Activated CD4-positive, alpha-beta T cell treated with anti-CD3 and anti-CD28 coated beads for 24 hours (primary cell): ENCODE data around the gene SLC39A11.
"Not testable (repeated sequence)": the region's sequence is repeated elsewhere in the genome, so short reads cannot be mapped to it uniquely, and the experiment has no call there.

Experiments
- DNase-seq, 2 donors: peaks; one replicate each; pipeline ENCODE4 v3.0.0-alpha.2; 2020; ENCODE audit warnings: low read depth in 2 of 2

SLC39A11 gene

GRCh38 chr17:73111386-73111785, 18.9 kb upstream of the SLC39A11 start:
- DNase-seq: no peak

DNA sequence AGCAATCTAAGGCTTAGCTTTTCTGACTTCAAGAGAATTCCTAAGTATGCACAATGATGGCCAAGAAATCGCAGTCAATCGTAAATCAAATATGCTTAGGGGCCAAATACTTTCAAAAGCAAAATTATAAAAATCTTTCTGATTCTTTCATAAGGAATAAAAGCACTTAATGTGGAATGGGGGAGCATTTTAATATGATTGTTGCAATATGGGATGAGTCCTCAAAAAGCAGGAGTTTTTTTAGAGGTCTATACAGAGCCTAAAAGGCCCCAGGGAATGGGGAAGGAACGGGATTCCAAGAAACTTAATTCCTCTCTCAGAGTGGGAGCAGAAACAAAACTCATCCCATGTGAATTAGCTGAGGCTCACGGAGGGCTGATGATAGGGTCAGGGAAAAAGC, 14.7 kb upstream of the SLC39A11 start:
- no peak for DNase-seq

GRCh38 chr17:73105431-73105830, 12.9 kb upstream of the SLC39A11 start:
- DNase-seq: no peak

GRCh38 chr17:73104450-73104849, 12.0 kb upstream of the SLC39A11 start:
- no peak for DNase-seq

DNA sequence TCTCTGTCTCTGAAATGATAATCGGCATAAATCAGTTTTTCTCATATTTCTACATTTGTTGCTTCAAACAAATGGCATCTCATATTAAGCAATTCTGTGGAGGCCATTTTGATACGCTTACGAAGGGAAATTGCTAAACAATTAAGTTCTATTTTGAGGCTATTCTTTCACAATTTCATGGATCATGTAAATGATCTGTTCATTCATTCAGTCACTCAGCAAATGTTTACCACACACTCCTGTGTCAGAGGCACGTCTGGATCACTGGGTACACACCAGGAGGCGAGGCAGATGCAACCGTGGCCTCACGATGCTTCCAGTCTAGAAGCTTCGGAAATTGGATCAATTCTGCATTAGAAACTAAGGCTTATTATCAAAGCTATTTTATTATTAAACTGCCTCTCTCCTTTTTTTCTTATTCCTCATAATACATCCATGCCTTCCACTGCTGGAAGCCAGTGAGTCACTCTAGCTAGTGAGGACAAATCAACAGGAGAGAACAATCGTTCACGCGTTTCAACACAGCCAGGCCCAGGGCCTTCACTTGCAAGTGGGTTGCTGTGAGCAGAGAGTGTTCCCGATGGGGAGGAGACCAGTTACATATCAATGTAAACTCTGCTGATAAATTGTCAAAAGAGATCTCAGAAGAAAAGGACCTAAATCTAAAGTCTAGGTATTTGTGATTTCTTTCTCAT, 11.3 kb upstream of the SLC39A11 start:
- no peak for DNase-seq

- DNase-seq: no peak
Observed at GRCh38 chr17:73101031-73101430, 8.5 kb upstream of the SLC39A11 start.

DNA sequence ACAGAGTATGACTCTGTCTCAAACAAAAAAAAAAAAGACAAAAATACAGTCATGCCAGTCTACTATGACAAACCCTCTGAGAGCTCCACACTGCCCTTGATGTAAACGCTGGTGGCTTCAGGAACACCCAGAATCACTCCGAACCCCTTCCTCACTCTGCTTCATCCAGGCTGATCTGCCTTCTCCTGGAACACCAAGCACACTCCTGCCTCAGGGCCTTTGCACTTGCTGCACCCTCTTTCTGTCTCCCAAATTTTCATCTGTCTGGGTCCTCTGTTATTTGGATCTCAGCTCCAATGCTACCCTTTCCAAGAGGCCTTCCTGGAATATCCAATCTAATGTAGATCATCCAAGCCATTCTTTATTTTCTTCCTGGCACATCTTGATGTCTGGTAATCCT, 7.9 kb upstream of the SLC39A11 start:
- no peak for DNase-seq

GRCh38 chr17:73099511-73099910, 7.0 kb upstream of the SLC39A11 start:
- no peak for DNase-seq

- DNase-seq: no peak
Observed at GRCh38 chr17:73098919-73099318, 6.4 kb upstream of the SLC39A11 start.

GRCh38 chr17:73097973-73098765, 5.7 kb upstream of the SLC39A11 start:
- DNase-seq: not testable (repeated sequence)

DNA sequence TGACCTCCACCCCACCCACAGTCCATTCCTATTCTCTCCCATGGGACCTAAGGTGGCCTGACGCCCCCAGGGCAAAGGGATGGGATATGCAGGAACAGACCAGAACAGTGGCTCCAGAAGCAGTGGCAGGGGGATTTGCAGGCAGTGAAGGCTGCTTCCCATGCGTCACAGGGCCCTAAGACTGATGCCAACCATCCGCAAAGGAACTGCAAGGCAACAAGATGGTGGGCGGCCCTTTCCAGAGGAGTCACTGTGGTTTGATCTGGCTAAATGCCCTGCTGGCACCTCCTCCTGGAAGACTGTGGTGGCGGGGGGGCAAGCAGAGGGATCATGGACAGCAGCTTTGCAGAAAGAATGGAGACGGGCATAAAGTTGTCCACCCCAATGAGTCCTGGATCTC, 4.4 kb upstream of the SLC39A11 start:
- DNase-seq: no peak

DNA sequence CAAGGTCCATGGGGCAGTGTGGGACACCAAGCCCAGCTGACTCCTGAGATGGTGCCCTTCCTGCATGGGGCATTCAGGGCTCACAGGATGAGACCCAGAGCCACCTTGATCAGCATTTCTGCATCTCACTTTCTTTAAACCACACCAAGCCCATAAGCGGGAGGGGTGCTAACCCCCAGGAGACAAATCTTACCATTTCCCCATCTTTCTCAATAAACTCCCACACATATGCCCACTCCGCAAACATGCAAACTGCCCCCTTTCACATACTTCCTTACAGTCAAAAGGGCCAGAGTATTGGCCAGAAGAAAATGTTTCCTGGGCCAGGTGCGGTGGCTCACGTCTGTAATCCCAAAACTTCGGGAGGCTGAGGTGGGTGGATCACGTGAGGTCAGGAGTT, 3.7 kb upstream of the SLC39A11 start:
- no peak for DNase-seq

- no peak for DNase-seq
Observed at GRCh38 chr17:73093286-73093685, 798 bp upstream of the SLC39A11 start.

GRCh38 chr17:73091770-73092522, 542 bp downstream of the SLC39A11 start:
- DNase-seq: no peak

DNA sequence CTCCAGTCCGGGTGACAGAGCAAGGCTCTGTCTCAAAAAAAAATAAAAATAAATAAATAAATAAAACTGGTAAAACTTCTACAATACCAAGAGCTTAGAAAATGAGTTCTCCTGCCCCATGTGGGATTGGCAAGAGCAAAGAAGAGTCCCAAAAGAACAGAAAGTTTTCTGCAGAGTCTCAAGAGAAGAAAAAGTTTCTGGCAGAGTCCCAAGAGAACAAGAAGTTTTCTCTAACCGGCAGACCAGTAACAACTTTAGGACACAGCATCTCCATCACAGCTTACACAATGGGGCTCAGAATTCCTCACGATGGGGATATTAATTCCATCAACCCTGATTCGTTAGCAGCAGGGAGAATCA, 1.1 kb downstream of the SLC39A11 start:
- no peak for DNase-seq

DNA sequence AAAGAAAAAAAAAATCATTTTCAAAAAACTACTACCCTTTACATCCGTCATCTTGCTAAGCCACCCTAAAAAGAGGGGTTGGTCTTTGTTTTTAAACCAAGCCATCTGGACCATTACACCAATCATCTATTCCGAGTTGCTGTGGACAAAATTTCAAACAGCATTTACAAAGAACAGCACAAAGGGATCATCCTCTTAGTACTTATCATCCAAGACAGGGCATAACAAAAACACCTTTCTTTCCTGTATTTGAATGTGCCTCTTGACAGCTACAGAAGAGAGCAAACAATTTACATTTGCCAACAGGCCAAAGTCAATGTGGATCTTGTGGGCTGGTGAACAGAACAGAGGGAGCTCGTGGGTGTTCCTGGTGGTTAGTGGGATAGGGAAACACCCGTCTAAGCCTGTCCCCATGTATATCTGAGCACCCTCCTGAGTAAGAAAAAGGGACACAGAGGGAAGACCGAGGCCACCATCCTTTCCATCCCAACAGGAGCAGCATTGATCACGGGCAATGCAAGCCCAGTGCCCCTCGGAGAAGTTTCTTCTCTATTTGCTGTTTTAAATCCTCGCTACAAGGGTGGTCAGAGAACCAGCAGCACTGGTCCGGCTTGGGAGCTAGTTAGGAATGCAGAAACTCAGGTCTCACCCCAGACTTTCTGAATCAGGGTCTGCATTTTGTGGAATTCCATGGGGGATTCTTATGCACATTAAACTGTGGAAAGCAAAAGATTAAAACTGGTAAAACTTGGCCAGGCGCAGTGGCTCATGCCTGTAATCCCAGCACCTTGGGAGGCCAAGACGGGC, 1.9 kb downstream of the SLC39A11 start:
- no peak for DNase-seq

DNA sequence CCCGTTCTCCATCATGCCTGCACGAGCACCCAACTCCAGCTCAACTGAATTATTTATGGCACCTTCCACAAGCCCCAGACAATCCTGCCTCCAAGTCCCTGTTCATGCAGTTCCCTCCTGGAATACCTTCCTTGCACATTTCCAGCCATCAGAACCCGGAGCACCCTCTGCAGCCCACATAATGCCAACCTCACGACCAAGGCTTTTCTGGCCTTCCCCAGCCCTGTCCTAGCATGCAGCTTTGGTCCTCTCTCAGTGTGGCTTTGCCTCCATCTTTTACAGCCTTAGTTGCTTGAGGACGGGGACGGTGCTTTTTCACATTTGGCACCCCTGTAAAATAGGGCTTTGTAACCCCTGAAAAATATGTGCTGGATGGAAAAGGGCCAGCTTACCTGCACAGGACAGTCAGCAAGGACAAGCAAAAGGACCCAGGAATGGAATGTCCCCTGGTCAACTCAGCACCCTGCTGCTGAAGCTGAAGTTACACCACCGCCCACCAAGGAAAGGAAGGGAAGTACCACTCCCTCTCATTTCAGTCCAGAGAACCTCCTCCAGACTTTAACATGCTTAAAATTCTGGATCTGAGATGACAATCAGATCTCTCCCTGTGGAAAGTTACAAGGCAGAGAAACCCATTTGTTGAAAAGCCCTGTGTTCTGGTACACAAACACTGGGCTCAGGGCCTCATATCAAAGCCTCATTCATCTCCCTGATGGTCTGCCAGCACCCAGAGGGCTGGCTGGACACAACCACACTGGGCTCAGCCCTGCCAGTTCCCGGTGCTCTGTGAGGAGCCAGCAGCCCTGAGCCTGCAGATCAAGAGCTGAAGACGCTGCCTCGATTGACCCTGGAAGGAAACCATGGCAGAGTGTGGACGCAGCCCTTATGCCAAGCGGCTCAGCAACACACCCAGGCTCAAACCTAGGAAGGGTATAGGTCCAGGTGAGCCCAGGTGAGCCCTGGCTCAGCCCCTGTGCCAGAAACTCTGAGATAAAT, 2.9 kb downstream of the SLC39A11 start:
- no peak for DNase-seq

DNA sequence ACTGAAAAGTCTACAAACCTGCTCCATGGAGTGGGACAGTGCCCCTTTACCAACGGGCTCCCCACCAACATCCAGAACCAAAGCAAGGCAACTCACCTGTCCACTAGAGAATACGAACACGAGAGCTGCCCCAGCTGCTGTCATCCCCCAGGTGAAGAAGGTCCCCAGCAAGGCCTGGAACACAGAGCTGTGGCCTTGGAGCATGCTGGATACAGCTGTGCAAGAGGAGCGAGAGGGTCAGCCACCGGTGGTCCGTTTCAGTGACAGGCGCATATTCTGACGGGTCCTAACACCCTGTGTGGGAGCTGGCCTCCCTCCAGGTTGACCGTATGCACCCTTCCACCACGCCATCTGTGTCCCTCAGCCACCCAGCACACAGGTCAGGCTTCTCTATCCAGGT, 3.9 kb downstream of the SLC39A11 start:
- no peak for DNase-seq

- DNase-seq: no peak
Observed at GRCh38 chr17:73083432-73083831, 9.1 kb downstream of the SLC39A11 start.

DNA sequence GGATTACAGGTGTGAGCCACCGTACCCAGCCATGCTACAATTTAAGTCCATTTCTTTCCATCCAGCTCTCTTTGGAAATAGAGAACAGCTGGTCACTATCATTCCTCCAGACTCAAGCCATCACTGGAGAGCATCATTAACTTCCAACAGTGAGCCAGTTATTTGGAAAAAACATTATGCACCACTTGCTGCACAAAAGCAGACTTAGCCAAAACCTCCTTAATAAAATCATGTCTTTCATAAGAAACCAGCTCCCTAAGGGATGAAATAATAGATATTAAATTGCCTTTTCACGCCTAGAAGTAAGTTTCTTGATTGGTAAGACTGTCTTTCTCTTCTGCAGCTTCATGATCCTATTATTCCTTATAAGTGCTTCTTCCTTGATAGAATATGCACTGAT, 17.9 kb downstream of the SLC39A11 start:
- no peak for DNase-seq
